CD14-positive monocyte (primary cell): ENCODE results near the gene STX8. TPM values are rescaled to one million over a fixed set of nuclear protein-coding genes. Genes with fewer than 3 reads are reported as not detected.

Source experiments
- DNase-seq, 3 donors: peaks; one replicate each; pipeline ENCODE4 v3.0.0-alpha.2; 2011 to 2022
- H2AFZ ChIP-seq: 2 replicates; pipeline ENCODE4 v1.6.0; 2012; ENCODE audit warnings: mild to moderate bottlenecking, low read depth, low read length, inconsistent platforms; ENCODE audit not compliant: insufficient read depth, poor library complexity, severe bottlenecking
- H3K27ac ChIP-seq, 2 donors: 1 replicate in 1 of 2; 2 replicates in 1 of 2; pipeline ENCODE4 v1.5.1; 2012 to 2013; ENCODE audit warnings: low read length in 2 of 2, control low read depth in 1 of 2, inconsistent platforms in 1 of 2, low read depth in 1 of 2, mild to moderate bottlenecking in 1 of 2
- H3K27me3 ChIP-seq, 2 donors: one replicate each; pipeline versions ENCODE4 v1.6.0 to v1.6.1; 2011 to 2013; ENCODE audit warnings: low read length in 2 of 2; ENCODE audit not compliant: control insufficient read depth in 2 of 2, insufficient read depth in 2 of 2
- H3K36me3 ChIP-seq, 2 donors: replicated peaks in 1 of 2; 1 replicate in 1 of 2; 2 replicates in 1 of 2; pipeline versions ENCODE4 v1.5.1 to v1.6.1; 2012 to 2013; ENCODE audit warnings: low read length in 2 of 2, control low read depth in 1 of 2, inconsistent platforms in 1 of 2, mild to moderate bottlenecking in 1 of 2; ENCODE audit not compliant: insufficient read depth in 2 of 2, control insufficient read depth in 1 of 2
- H3K4me1 ChIP-seq, 2 donors: 1 replicate in 1 of 2; 2 replicates in 1 of 2; pipeline versions ENCODE4 v1.5.1 to v1.6.1; 2012 to 2013; ENCODE audit warnings: low read length in 2 of 2, control low read depth in 1 of 2, inconsistent platforms in 1 of 2, mild to moderate bottlenecking in 1 of 2, moderate library complexity in 1 of 2; ENCODE audit not compliant: insufficient read depth in 2 of 2, control insufficient read depth in 1 of 2
- H3K4me2 ChIP-seq: replicated peaks from 2 replicates; pipeline ENCODE3; 2012; ENCODE audit warnings: low read length, moderate library complexity, mild to moderate bottlenecking; ENCODE audit not compliant: poor library complexity, severe bottlenecking; ENCODE audit errors: extremely low read depth
- H3K4me3 ChIP-seq, 3 experiments: fragments of 200-600 bp in 1 of 3; sonication (generic) in 1 of 3; replicated peaks in 1 of 3; 1 replicate in 2 of 3; 2 replicates in 1 of 3; pipeline ENCODE4 v1.5.1; 2011 to 2013; ENCODE audit warnings: low read length in 3 of 3, mild to moderate bottlenecking in 3 of 3, control low read depth in 2 of 3, low read depth in 2 of 3, inconsistent platforms in 1 of 3, moderate library complexity in 1 of 3
- H3K79me2 ChIP-seq: 2 replicates; pipeline ENCODE4 v1.6.0; 2012; ENCODE audit warnings: mild to moderate bottlenecking, control low read depth, inconsistent platforms, low read length, moderate library complexity; ENCODE audit not compliant: insufficient read depth
- H3K9ac ChIP-seq: 2 replicates; pipeline ENCODE4 v1.6.0; 2017; ENCODE audit warnings: low read length, mild to moderate bottlenecking; ENCODE audit not compliant: insufficient read depth, poor library complexity, severe bottlenecking
- H3K9me3 ChIP-seq, 2 donors: replicated peaks in 1 of 2; 1 replicate in 1 of 2; 2 replicates in 1 of 2; pipeline versions ENCODE4 v1.5.1 to v1.6.1; 2012 to 2013; ENCODE audit warnings: low read length in 2 of 2, control low read depth in 1 of 2; ENCODE audit not compliant: control insufficient read depth in 1 of 2, insufficient read depth in 1 of 2
- H4K20me1 ChIP-seq: 2 replicates; pipeline ENCODE4 v1.6.0; 2012; ENCODE audit warnings: mild to moderate bottlenecking, low read length, control low read depth, moderate library complexity; ENCODE audit not compliant: insufficient read depth
- H3K27ac Mint-ChIP-seq, 7 donors: one replicate each; pipeline ENCODE4 v1.8.0; 2020; ENCODE audit warnings: mild to moderate bottlenecking in 7 of 7, mixed read lengths in 7 of 7, moderate library complexity in 6 of 7, inconsistent platforms in 2 of 7
- H3K27me3 Mint-ChIP-seq, 3 donors: one replicate each; pipeline ENCODE4 v1.8.0; 2021 to 2022; ENCODE audit warnings: low read depth in 3 of 3, mild to moderate bottlenecking in 3 of 3, mixed read lengths in 3 of 3, moderate library complexity in 3 of 3, inconsistent platforms in 1 of 3
- H3K36me3 Mint-ChIP-seq, 2 donors: one replicate each; pipeline ENCODE4 v1.8.0; 2020; ENCODE audit warnings: mixed read lengths in 2 of 2, inconsistent platforms in 1 of 2, mild to moderate bottlenecking in 1 of 2
- H3K4me1 Mint-ChIP-seq: one replicate; pipeline ENCODE4 v1.8.0; 2020; ENCODE audit warnings: mild to moderate bottlenecking, mixed read lengths
- H3K4me3 Mint-ChIP-seq, 2 donors: one replicate each; pipeline ENCODE4 v1.8.0; 2020; ENCODE audit warnings: mild to moderate bottlenecking in 2 of 2, mixed read lengths in 2 of 2, moderate library complexity in 1 of 2
- H3K9me3 Mint-ChIP-seq, 7 donors: one replicate each; pipeline ENCODE4 v1.8.0; 2020 to 2022; ENCODE audit warnings: mixed read lengths in 7 of 7, mild to moderate bottlenecking in 6 of 7, moderate library complexity in 6 of 7, inconsistent platforms in 2 of 7
- WGBS: methylation state at CpG from one replicate; pipeline ENCODE4 v1.1.5; 2013; ENCODE audit warnings: missing lambda C conversion rate; ENCODE audit not compliant: insufficient coverage; 5-methylcytosine and 5-hydroxymethylcytosine counted together
- intact Hi-C, 2 donors: fragments of 100-400 bp; cut with micrococcal nuclease; formaldehyde crosslinking; loops; one replicate each; pipeline versions ENCODE4 v1.15.0 to v1.15.1; 2023
- polyA plus RNA-seq, 3 donors: library from polyadenylated mRNA; depleted of rRNA in 1 of 3; unstranded in 2 of 3; stranded (reverse) in 1 of 3; fragments of 300-500 nt in 2 of 3; fragments of >200 nt in 1 of 3; fragmentation: Illumina TruSeq in 2 of 3; gene quantifications; 1 replicate in 2 of 3; 2 replicates in 1 of 3; pipeline ENCODE4 v1.2.3, GENCODE V29; 2012 to 2021
- TF ChIP-seq, protein P1 (sequence below): fragments of 200-600 bp; IDR thresholded peaks from one replicate; pipeline ENCODE4 v1.8.0; 2022; ENCODE audit warnings: antibody characterized with exemption, mild to moderate bottlenecking

STX8 gene
- polyA plus RNA-seq, 3 donors = 44.4 to 170 (median 142) TPM

DNA sequence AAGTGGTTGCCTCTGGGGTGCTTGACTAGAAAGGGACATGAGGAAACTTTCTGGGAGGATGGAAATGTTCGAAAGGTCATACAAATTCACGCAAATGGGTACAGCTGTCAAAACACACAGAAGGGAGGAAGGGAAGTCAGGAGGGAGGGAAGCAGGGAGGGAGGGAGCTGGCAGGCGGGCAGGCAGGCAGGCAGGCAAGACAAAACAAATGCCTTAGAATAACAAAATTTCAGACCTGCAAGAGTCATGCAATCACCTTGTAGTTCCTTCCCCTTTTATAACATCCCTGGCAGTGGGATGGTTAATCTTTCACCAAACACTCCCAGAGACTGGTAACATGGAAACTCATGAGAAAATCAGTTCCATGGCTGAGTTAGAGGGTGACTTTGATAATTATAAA is 189.2 kb downstream of the STX8 start:
- H3K27me3 Mint-ChIP-seq = peaks cover 0 to 2% (median 0%) of the 10 kb centered on the region in 3 donors
- peaks cover 8% of the 10 kb centered on the region for H3K4me1 Mint-ChIP-seq
- H3K9ac ChIP-seq = no peak overlapping the region
- no peak for DNase-seq
- intact Hi-C loops = no loop called here
- H3K4me3 ChIP-seq = no peak overlapping the region
- no peaks in the 10 kb centered on the region for H3K9me3 ChIP-seq
- no peak overlapping the region for H2AFZ ChIP-seq
- H3K27ac Mint-ChIP-seq = no peak overlapping the region
- H3K9me3 Mint-ChIP-seq = peaks cover 0 to 4% (median 0%) of the 10 kb centered on the region in 7 donors
- TF ChIP-seq, protein P1, sequence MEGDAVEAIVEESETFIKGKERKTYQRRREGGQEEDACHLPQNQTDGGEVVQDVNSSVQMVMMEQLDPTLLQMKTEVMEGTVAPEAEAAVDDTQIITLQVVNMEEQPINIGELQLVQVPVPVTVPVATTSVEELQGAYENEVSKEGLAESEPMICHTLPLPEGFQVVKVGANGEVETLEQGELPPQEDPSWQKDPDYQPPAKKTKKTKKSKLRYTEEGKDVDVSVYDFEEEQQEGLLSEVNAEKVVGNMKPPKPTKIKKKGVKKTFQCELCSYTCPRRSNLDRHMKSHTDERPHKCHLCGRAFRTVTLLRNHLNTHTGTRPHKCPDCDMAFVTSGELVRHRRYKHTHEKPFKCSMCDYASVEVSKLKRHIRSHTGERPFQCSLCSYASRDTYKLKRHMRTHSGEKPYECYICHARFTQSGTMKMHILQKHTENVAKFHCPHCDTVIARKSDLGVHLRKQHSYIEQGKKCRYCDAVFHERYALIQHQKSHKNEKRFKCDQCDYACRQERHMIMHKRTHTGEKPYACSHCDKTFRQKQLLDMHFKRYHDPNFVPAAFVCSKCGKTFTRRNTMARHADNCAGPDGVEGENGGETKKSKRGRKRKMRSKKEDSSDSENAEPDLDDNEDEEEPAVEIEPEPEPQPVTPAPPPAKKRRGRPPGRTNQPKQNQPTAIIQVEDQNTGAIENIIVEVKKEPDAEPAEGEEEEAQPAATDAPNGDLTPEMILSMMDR = no peak
- no peaks in the 10 kb centered on the region for H3K36me3 ChIP-seq
- H3K4me2 ChIP-seq = no peak overlapping the region
- peaks cover 0 to 4% of the 10 kb centered on the region in 2 donors for H3K4me1 ChIP-seq
- H3K27ac ChIP-seq = no peak overlapping the region
- H3K79me2 ChIP-seq = no peaks in the 10 kb centered on the region
- 94% methylated on average over 2 of the region's 3 CpGs for WGBS
- no peaks in the 10 kb centered on the region for H4K20me1 ChIP-seq
- peaks cover 6 to 12% of the 10 kb centered on the region in 2 donors for H3K36me3 Mint-ChIP-seq
- H3K4me3 Mint-ChIP-seq = no peak overlapping the region
- no peaks in the 10 kb centered on the region for H3K27me3 ChIP-seq

DNA sequence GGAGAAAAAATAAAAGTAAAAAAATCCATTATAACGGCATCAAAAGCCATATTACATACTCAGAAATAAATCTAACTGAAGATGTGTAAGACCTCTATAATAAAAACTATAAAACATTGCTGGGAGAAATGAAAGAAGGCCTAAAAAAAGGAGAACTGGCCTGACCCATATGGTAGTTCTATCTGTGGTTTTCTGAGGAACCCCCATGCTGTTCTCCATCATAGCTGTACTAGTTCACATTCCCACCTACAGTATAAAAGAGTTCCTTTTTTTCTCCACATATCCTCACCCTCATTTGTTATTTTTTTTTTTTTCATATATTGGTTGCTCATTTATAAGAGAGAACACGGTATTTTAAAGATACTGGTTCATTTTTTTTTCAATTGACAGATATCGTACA is 191.8 kb downstream of the STX8 start:
- Mint-ChIP-seq H3K9me3 (peaks cover 0 to 2% (median 0%) of the 10 kb centered on the region in 7 donors), H3K4me3 (no peak overlapping the region), H3K4me1 (peaks cover 8% of the 10 kb centered on the region), H3K27me3 (peaks cover 0 to 2% (median 1%) of the 10 kb centered on the region in 3 donors), H3K36me3 (peaks cover 0 to 2% of the 10 kb centered on the region in 2 donors), H3K27ac (no peak overlapping the region)
- TF ChIP-seq, protein P1 = no peak
- Histone ChIP-seq H3K79me2 (no peaks in the 10 kb centered on the region), H3K27me3 (no peaks in the 10 kb centered on the region), H4K20me1 (no peaks in the 10 kb centered on the region), H3K36me3 (no peaks in the 10 kb centered on the region), H3K4me3 (no peak overlapping the region), H3K4me1 (peaks cover 0 to 4% of the 10 kb centered on the region in 2 donors), H3K9me3 (no peaks in the 10 kb centered on the region), H3K4me2 (no peak overlapping the region), H3K27ac (no peak overlapping the region), H3K9ac (no peak overlapping the region), H2AFZ (no peak overlapping the region)
- no CpG with 5 or more reads among the region's 3 CpGs for WGBS
- intact Hi-C loops = no loop called here
- no peak for DNase-seq
